AG08396 (cell line): ENCODE measurements around the gene XIRP2.
"Not testable (repeated sequence)": the region's sequence is repeated elsewhere in the genome, so short reads cannot be mapped to it uniquely, and the experiment has no call there.

Experiments used
- DNase-seq: peaks from one replicate; pipeline ENCODE4 v3.0.0; 2012; ENCODE audit warnings: low spot score, mixed read lengths

XIRP2 gene

DNA sequence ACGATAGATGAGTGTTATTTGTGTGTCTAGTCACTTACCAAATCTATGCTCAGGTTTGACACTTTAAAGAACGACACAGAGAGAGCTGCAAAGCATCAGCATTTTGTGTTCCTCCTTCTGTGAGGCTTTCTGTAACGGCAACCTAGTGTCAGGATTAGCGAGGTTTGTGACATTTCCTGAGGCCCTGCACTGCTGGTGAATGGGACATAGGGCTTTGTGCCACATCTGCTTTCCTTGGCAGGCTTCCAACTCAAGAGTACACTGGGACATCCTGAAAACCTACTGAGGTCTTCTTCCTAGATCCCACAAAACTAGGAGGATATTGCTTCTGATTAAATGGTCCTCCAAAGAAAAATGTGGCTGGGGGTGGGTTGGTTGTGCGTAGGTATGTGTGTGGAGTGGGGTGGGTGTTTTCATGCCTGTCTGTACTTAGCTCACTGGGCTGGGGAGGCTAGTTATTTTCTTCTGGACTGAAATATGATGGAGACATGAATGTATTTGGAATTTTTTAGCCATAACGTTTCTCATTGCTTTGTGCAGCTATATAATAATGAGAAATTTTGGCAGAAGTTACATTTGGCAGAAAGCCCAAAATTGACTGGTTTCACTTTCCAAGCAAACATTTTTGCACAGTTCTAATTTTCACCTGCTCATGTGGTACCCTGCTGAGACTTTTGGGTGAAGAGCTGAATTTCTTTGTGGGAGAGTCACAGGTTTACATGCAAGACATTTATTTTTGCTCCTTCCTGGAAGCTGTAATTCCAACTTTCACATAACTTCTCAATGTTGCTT is 308.4 kb downstream of the XIRP2 start:
- DNase-seq = no peak

DNA sequence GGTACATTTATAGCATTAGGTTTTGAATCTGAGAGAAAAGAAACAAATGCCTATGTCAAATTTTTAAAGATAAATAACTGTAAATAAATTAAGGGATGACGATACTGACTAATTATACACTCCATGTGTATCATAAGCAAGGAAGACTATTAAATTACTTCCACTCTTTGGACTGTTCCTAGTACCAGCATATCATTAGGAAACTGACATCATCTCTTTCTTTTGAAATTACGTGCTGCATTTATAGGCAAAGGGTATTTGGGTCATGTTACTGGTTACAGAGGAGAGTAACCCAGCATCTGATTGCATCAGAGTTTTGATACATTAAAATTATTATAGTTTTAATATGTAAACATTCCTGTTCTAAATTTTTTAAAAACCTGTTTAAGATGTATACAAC is 309.7 kb downstream of the XIRP2 start:
- DNase-seq = no peak

DNA sequence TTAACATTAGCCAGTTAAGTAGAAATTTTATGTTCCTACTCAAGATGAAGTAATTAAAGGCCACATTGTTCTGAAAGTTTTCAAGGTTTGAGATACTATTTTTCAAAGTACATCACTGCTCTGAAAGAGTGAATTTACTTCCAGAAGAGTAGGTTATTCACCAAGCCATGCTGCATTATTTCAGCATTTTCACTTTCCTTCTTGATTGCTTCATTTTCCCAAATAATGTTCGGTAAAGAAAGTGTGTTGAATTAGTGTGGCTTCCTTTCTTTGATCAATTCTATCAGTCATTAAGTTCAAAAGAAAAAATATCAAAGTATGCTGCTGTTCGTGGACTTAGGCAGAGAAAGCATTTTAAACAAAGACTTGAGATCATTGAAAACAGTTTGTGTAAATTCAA is 310.3 kb downstream of the XIRP2 start:
- DNase-seq = no peak

- no peak for DNase-seq
Observed at GRCh38 chr2:167200019-167200418, 311.7 kb downstream of the XIRP2 start.

DNA sequence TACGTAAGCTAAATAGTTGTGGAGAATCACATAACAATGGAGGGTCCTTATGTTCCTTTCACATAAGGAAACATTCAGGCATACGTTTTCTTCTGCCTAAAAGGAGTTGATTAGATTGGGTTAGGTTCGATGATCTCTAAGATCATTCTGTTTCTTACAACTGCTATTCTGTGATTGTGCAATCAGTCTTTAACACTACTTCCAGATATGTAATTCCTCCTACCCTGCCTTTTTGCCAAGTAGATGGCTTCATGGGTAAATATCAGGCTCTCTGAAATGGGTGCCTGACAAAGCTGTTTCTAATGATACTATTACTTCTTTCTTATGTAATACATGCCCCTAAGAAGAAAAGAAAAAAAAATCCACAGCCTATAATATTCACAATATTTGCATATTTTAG is 321.5 kb downstream of the XIRP2 start:
- no peak for DNase-seq

DNA sequence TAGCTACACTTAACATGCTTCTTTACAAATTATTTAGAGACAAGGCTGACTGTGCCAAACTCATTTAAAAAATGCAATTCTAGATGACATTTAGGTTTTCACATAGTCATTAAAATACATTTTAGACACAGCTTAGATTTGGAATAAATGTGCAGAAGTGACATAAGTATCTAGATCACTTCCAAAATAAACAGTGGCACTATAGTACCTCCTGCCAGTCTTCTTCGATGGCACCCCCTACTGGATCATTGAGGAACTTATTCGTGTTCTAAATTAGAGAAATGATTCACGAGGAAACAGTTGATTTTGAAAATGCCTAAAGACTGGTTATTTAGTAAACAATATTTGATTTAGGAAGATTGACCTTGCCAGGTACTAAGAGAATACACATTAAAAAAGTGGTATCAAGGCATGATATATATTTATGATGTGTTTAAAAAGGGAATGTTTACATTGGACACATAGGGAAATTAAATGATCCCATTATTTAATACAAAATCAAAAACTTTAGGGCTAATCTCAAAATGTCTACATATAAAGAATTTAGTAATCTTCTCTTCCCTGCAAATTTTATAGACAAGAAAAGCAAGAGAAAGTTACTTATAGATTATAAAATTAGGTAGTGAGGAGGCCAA is 323.9 kb downstream of the XIRP2 start:
- peak; percentile 40 for DNase-seq

DNA sequence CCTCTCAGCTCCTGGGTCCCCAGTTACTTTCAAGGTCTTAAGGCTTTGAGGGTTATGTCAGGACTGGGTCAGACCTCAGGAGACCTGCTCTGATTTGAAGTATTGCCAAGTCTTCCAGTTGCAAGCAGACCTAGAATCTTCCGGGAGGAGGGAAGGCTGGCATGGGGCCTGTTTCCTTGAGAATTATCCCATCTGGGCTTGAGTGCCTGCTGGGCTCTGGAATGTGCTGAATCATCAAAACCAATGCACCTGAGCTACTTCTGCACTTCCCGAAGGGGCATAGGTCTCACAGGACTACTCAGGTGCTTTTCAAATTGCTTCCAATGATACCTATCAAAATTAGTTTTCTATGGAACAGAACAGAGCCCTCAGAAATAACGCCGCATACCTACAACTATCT is 327.3 kb downstream of the XIRP2 start:
- no peak for DNase-seq

DNA sequence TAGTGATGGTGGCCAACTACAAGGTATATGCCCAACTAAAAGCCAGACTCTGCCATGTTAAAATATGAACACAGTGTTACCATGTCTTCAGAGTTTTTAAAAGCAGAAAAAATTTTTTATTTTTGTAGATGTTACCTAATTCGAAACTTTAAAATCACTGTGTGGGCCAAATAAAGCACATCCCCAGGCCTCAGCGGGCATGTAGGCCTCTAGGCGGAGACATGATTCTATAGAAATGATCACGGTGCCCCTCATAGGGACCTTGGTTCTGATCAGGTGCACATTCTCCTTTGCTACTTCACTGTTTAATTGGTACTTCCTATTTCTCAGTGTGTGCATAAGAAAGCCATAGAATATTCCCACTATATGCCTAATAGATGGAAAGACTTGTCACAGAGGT is 349.2 kb downstream of the XIRP2 start:
- no peak for DNase-seq

GRCh38 chr2:167240671-167241070 is 352.4 kb downstream of the XIRP2 start:
- no peak for DNase-seq

GRCh38 chr2:167249197-167249596 is 360.9 kb downstream of the XIRP2 start:
- DNase-seq = no peak

GRCh38 chr2:167253025-167253424 is 364.7 kb downstream of the XIRP2 start:
- DNase-seq = no peak

DNA sequence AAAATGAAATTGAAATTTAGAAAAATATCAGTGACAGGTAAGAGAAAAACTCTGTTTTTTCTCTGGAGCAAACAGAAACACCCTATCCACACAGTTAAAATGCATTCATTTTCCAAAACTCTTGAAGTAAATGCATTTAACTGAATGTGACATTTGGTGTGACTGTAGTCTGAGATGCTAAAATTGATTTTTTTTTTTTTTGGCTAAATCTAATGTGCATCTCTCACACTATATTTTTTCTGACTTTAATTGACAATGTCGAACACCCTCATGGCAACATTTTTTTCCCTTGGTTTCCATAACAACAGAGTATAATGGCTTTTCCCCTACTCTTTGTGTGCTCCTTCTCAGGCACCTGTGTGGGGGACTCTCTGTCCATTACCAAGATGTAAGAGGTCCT is 366.4 kb downstream of the XIRP2 start:
- no peak for DNase-seq

DNA sequence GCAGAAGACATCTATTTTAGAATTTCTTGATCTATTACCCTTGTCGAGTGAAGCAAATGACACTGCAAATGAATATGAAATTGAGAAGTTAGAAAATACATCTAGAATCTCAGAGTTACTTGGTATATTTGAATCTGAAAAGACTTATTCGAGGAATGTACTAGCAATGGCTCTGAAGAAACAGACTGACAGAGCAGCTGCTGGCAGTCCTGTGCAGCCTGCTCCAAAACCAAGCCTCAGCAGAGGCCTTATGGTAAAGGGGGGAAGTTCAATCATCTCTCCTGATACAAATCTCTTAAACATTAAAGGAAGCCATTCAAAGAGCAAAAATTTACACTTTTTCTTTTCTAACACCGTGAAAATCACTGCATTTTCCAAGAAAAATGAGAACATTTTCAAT is 370.4 kb downstream of the XIRP2 start:
- no peak for DNase-seq

- DNase-seq = no peak
Observed at GRCh38 chr2:167264380-167264779, 376.1 kb downstream of the XIRP2 start.

- no peak for DNase-seq
Observed at GRCh38 chr2:167265004-167265403, 376.7 kb downstream of the XIRP2 start.

- DNase-seq = no peak
Observed at GRCh38 chr2:167265722-167266121, 377.4 kb downstream of the XIRP2 start.

DNA sequence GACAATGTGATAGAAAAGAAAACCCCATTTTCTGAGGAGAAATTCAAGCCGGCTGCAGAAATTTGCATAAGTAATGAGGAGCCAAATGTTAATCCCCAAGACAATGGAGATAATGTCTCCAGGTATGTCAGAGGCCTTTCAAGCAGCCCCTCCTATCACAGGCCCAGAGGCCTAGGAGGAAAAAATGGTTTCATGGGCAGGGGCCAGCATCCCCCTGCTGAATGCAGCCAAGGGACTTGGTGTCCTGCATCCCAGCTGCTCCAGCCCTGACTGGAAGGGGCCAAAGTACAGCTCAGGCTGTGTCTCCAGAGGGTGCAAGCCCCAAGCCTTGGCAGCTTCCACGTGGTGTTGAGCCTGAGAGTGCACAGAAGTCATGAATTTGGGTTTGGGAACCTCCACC is 380.0 kb downstream of the XIRP2 start:
- DNase-seq = not testable (repeated sequence)

DNA sequence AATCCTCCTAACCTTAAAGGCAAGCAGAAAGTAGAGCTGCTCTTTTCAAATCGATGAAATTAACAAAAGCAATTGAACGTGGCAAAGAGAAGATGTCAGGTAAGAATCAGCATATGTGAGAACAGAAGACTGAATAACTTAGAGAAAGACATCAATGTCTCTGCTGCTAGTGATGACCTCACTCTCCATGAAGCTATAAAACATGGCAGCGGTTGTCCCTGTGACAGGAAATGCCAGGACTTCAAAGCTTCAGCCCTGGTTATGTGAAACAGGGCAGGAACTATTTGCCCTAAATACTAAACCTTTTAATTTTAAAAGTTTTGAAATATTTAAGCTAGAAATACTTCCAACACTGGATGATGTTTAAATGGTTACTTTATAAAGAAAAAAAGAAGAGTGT is 383.7 kb downstream of the XIRP2 start:
- DNase-seq = no peak

DNA sequence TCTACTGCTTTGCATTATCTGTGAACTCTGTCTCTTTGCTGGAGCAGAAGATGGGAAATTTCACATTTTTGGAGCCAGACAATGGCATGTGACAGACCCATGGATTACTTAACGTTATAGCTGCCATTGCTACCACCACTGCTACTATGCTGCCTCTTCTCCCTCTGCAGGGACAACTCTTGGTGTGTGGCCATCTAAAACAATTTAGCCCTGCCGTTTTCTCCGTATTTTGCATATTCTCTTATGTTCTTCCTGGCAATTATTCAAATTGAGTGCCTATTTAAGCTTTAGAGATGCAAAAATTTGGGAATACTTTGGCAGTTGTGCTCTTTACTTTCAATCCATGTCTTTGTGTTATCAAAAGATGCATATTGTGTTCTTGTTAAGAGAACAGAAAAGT is 386.8 kb downstream of the XIRP2 start:
- no peak for DNase-seq

- no peak for DNase-seq
Observed at GRCh38 chr2:167279810-167280209, 391.5 kb downstream of the XIRP2 start.

GRCh38 chr2:167287212-167287611 is 398.9 kb downstream of the XIRP2 start:
- DNase-seq = no peak

GRCh38 chr2:167289651-167290410 is 401.6 kb downstream of the XIRP2 start:
- DNase-seq = no peak
